Cardiac septum (tissue), 1 donor: ENCODE results near the gene GDI2. TPM values are rescaled to one million over a fixed set of nuclear protein-coding genes. Genes with fewer than 3 reads are reported as not detected.

Experiments
- total RNA-seq: library from RNA; stranded (reverse); fragmentation: NEBNext Ultra II Directional; extraction: Animal tissue kit (Norgen Biotek cat#: 25700); gene quantifications from one replicate; pipeline ENCODE4 v1.2.1, GENCODE V29; 2021
- donor health status: DM: no; HTN: no; CAD: no.

Gene GDI2
- total RNA-seq, 1 donor from 2014 or later, result 107 TPM

Other genes starting within 250 kb of the GDI2 start
- gene ASB13, start 146.8 kb downstream of the GDI2 start, total RNA-seq, result 10.2 TPM
- 38.8 TPM for gene TASOR2, start 128.6 kb downstream of the GDI2 start, total RNA-seq
- 3.9 TPM for gene ANKRD16, start 76.5 kb upstream of the GDI2 start, total RNA-seq
- 73.8 TPM for gene FBH1, start 76.8 kb upstream of the GDI2 start, total RNA-seq
- gene IL15RA, start 164.1 kb upstream of the GDI2 start, total RNA-seq, result 3.9 TPM
- 0.73 TPM for gene IL2RA, start 248.9 kb upstream of the GDI2 start, total RNA-seq